DND-41 (cell line): Measurements from ENCODE around the gene CASKIN2.

Source experiments
- ATAC-seq: fragments of 200-7000 bp; cut with Tn5 transposase; 3 replicates; pipeline ENCODE4 v1.9.1; 2021; ENCODE audit warnings: low read depth; ENCODE audit not compliant: insufficient read depth
- DNase-seq: peaks from one replicate; pipeline ENCODE4 v3.0.0-alpha.2; 2020
- H2AFZ ChIP-seq: 2 replicates; pipeline ENCODE4 v1.6.0; 2012; ENCODE audit warnings: low read depth, low read length
- H3K27ac ChIP-seq: 2 replicates; pipeline ENCODE4 v1.5.1; 2012; ENCODE audit warnings: low read length, inconsistent platforms
- H3K27me3 ChIP-seq: fragments of 200-600 bp; sonication (generic); 2 replicates; pipeline ENCODE4 v1.6.0; 2012; ENCODE audit warnings: low read length, mild to moderate bottlenecking, inconsistent platforms; ENCODE audit not compliant: insufficient read depth, poor library complexity
- H3K36me3 ChIP-seq: 2 replicates; pipeline ENCODE4 v1.5.1; 2012; ENCODE audit warnings: low read length, inconsistent platforms; ENCODE audit not compliant: insufficient read depth
- H3K4me1 ChIP-seq: 2 replicates; pipeline ENCODE4 v1.5.1; 2012; ENCODE audit warnings: mild to moderate bottlenecking, low read length; ENCODE audit not compliant: insufficient read depth
- H3K4me2 ChIP-seq: 2 replicates; pipeline ENCODE4 v1.6.0; 2012; ENCODE audit warnings: mild to moderate bottlenecking, moderate library complexity, low read length, inconsistent platforms; ENCODE audit not compliant: insufficient read depth
- H3K4me3 ChIP-seq, 2 experiments: fragments of 200-600 bp in 1 of 2; shearing (Covaris generic) in 1 of 2; 2 replicates each; pipeline ENCODE4 v1.5.1; 2012 to 2016; ENCODE audit warnings: inconsistent platforms in 2 of 2, low read length in 2 of 2, mild to moderate bottlenecking in 2 of 2, low read depth in 1 of 2, moderate library complexity in 1 of 2
- H3K79me2 ChIP-seq: 2 replicates; pipeline ENCODE4 v1.6.0; 2012; ENCODE audit warnings: low read length, inconsistent platforms; ENCODE audit not compliant: insufficient read depth
- H3K9ac ChIP-seq: 2 replicates; pipeline ENCODE4 v1.6.0; 2012; ENCODE audit warnings: low read depth, mild to moderate bottlenecking, inconsistent platforms, low read length, moderate library complexity
- H3K9me3 ChIP-seq: 2 replicates; pipeline ENCODE4 v1.5.1; 2012; ENCODE audit warnings: low read length, moderate library complexity, mild to moderate bottlenecking, inconsistent platforms; ENCODE audit not compliant: insufficient read depth, severe bottlenecking
- H4K20me1 ChIP-seq: 2 replicates; pipeline ENCODE4 v1.6.0; 2012; ENCODE audit warnings: low read length; ENCODE audit not compliant: insufficient read depth
- CTCF ChIP-seq: IDR thresholded peaks from 2 replicates; pipeline ENCODE4 v1.5.1; 2012; ENCODE audit warnings: borderline replicate concordance, low read length, moderate library complexity, mild to moderate bottlenecking; ENCODE audit not compliant: poor library complexity, severe bottlenecking; ENCODE audit errors: extremely low read depth
- EZH2 ChIP-seq: IDR thresholded peaks from 3 replicates; pipeline ENCODE4 v1.6.1; 2012; ENCODE audit warnings: borderline replicate concordance, low read depth, mild to moderate bottlenecking, moderate library complexity, low read length, inconsistent platforms; ENCODE audit not compliant: severe bottlenecking

The CASKIN2 gene

GRCh38 chr17:75515496-75516254 lies at the start of gene CASKIN2:
Gene CASKIN2 (minus strand): TSS chr17:75515537. CDS start chr17:75513804, 1,733 bp downstream.
- ATAC-seq, result peak; percentile 68

DNA sequence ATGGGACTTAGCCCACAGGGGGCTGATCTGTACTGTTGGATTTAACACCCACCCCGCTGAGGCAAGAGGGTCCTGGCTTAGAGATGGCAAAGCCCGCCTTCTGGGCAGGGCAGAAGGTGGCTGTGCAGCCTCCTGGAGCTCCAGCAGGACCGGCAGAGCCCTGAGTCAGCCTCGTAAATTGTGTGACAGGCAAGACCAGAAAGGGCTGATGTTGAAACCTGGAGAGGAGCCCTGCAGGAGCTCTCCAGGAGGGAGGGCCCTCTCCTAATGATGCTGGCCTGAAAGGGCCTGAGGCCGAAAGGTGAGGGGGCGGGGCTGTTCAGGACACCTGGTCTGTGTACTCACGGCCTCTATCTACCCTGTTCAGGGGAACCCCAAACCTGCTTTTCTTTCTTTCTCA lies 49.7 kb upstream of the CASKIN2 start:
- H3K79me2 ChIP-seq, result no peaks in the 10 kb centered on the region
- no peak for TF ChIP-seq CTCF
- no peak for TF ChIP-seq EZH2
- H3K4me1 ChIP-seq, result no peaks in the 10 kb centered on the region
- no peak overlapping the region for H3K27ac ChIP-seq
- no peaks in the 10 kb centered on the region for H3K36me3 ChIP-seq
- no peak overlapping the region for H3K9ac ChIP-seq
- no peaks in the 10 kb centered on the region for H3K27me3 ChIP-seq
- H2AFZ ChIP-seq, result no peak overlapping the region
- H3K4me2 ChIP-seq, result no peak overlapping the region
- H3K9me3 ChIP-seq, result no peaks in the 10 kb centered on the region
- H4K20me1 ChIP-seq, result no peaks in the 10 kb centered on the region
- ATAC-seq (no peak), DNase-seq (no peak)
- no peak overlapping the region for H3K4me3 ChIP-seq

More at GRCh38 chr17:75515496-75516254, at the start of gene CASKIN2:
- TF ChIP-seq EZH2 (no peak), CTCF (peak; percentile 99)
- Histone ChIP-seq H3K27ac (peak within 1 kb of the TSS; percentile 66), H3K4me2 (peak within 1 kb of the TSS; percentile 92), H3K79me2 (peaks cover 41% of the 10 kb centered on the region), H2AFZ (peak within 1 kb of the TSS; percentile 74), H4K20me1 (peaks cover 32% of the 10 kb centered on the region), H3K9ac (peak within 1 kb of the TSS; percentile 79), H3K4me3 (peak within 1 kb of the TSS; percentile 62 to 67; a peak in 3 of 4 replicates), H3K27me3 (no peaks in the 10 kb centered on the region), H3K36me3 (peaks cover 45% of the 10 kb centered on the region), H3K9me3 (no peaks in the 10 kb centered on the region), H3K4me1 (peaks cover 53% of the 10 kb centered on the region)
- peak; percentile 91 for DNase-seq

DNA sequence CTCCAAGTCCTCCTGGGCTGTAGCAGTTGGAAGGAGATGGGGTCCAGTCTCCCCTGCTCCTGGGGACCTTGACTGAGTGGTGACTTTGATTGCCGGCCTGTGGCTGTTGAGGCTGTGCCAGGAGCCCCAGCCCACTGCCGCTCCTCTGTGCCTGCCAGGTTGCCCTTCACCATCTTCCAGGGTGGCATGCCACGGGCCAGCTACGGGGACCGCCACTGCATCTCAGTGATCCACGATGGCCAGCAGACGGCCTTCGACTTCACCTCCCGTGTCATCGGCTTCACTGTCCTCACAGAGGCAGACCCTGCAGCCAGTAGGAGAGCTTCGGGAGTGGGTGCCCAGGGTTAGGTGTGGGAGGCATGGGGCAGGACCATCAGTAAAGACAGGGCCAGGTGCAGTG lies 48.9 kb upstream of the CASKIN2 start:
- H3K4me2 ChIP-seq, result no peak overlapping the region
- no peaks in the 10 kb centered on the region for H3K36me3 ChIP-seq
- H4K20me1 ChIP-seq, result no peaks in the 10 kb centered on the region
- H3K9ac ChIP-seq, result no peak overlapping the region
- H3K27me3 ChIP-seq, result no peaks in the 10 kb centered on the region
- no peak overlapping the region for H3K27ac ChIP-seq
- no peaks in the 10 kb centered on the region for H3K4me1 ChIP-seq
- H3K9me3 ChIP-seq, result no peaks in the 10 kb centered on the region
- H3K79me2 ChIP-seq, result no peaks in the 10 kb centered on the region
- DNase-seq, result no peak
- no peak overlapping the region for H2AFZ ChIP-seq
- ATAC-seq, result no peak
- TF ChIP-seq EZH2 (no peak), CTCF (no peak)
- no peak overlapping the region for H3K4me3 ChIP-seq
